ENCODE results near the gene RGMB. TPM values are rescaled to one million over a fixed set of nuclear protein-coding genes. Genes with fewer than 3 reads are reported as not detected.

The RGMB gene
- total RNA-seq, 1 donor from 2014 or later = 24.4 TPM

DNA sequence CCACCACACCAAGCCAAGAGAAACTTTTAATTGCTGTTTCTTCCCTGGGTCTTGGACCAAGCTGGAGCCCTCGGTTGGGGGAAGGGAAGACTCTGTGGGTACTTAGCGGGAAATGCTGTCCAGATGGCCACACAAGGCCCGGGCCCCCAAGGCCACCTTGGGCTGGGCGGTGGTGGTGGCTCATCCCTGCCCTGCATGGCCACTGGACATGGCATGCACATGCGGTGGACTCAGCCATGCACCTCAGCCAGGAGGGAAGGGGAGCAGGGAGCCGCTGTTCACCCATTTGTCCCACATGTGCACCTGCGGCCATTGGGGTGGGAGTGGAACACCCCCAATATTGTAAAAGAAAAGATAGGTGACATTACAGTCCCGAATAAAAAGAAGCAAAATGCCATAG lies 72.4 kb downstream of the RGMB start:
- no peak overlapping the region for H3K27ac Mint-ChIP-seq
- no peak for DNase-seq (ENCODE audit: low spot score, unreplicated experiment)
- no peaks in the 10 kb centered on the region for H3K27me3 Mint-ChIP-seq
- H3K4me1 Mint-ChIP-seq (ENCODE audit: low read depth) = no peaks in the 10 kb centered on the region
- no peaks in the 10 kb centered on the region for H3K36me3 Mint-ChIP-seq (ENCODE audit: insufficient read depth)
- TF ChIP-seq, protein P1, sequence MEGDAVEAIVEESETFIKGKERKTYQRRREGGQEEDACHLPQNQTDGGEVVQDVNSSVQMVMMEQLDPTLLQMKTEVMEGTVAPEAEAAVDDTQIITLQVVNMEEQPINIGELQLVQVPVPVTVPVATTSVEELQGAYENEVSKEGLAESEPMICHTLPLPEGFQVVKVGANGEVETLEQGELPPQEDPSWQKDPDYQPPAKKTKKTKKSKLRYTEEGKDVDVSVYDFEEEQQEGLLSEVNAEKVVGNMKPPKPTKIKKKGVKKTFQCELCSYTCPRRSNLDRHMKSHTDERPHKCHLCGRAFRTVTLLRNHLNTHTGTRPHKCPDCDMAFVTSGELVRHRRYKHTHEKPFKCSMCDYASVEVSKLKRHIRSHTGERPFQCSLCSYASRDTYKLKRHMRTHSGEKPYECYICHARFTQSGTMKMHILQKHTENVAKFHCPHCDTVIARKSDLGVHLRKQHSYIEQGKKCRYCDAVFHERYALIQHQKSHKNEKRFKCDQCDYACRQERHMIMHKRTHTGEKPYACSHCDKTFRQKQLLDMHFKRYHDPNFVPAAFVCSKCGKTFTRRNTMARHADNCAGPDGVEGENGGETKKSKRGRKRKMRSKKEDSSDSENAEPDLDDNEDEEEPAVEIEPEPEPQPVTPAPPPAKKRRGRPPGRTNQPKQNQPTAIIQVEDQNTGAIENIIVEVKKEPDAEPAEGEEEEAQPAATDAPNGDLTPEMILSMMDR (IDR thresholded peaks at IDR 0.05; ENCODE audit: unreplicated experiment) = no peak
- no peak overlapping the region for H3K4me3 Mint-ChIP-seq (ENCODE audit: low read depth)
- peaks cover 6% of the 10 kb centered on the region for H3K9me3 Mint-ChIP-seq (ENCODE audit: low read depth)

Other genes with a start within 250 kb of the RGMB start
- gene CHD1, start 155.3 kb downstream of the RGMB start, total RNA-seq = 61.0 and 62.7 TPM in 2 replicates